LNCaP clone FGC (cell line): ENCODE measurements around the gene PPIF.

Experiments used
- DNase-seq: peaks from one replicate; pipeline ENCODE4 v3.0.0-alpha.2; 2011; ENCODE audit warnings: low read depth
- H3K4me3 ChIP-seq: 2 replicates; pipeline ENCODE4 v1.5.1; 2011; ENCODE audit warnings: mild to moderate bottlenecking, low read depth, low read length, control low read depth
- TF ChIP-seq, protein P1 (sequence below): IDR thresholded peaks from 2 replicates; pipeline ENCODE4 v1.5.1; 2012; ENCODE audit warnings: mild to moderate bottlenecking; ENCODE audit not compliant: control insufficient read depth, insufficient read depth; ENCODE audit errors: extremely low read depth

PPIF gene

DNA sequence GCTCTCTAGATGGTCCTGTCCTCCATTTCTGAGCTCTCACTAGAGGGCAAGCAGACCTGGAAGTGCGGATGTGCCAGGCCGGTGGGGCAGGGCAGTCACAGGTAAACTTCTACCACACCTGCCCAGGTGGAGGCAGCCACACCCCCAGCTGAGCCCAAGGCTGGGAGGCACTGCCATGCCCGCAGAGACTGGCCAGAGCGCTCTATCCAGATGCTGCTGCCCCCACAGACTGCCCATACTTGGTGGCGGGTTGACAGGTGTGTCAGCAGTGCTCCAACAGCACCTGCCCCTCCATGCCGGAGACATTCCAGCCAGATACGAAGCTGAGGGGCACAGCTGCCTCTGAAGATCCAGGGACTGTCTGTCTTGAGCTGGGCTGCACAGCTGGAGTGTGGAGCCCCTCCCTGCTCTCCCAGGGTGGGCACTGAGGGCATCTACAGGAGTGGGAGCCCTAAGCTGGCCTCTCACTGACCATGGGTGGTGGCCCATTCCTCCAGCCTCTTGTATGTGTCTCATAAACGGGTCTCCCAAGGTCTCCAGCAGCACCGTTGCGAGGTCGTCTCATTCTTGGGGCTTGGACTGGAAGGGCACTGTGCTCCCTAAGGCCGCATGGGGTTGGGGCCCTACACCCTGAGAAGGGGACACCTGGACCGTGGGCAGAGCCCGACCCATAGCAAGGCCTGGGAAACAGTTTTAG, 38.2 kb upstream of the PPIF start:
- H3K4me3 ChIP-seq: no peak overlapping the region
- no peak for DNase-seq
- TF ChIP-seq, protein P1, sequence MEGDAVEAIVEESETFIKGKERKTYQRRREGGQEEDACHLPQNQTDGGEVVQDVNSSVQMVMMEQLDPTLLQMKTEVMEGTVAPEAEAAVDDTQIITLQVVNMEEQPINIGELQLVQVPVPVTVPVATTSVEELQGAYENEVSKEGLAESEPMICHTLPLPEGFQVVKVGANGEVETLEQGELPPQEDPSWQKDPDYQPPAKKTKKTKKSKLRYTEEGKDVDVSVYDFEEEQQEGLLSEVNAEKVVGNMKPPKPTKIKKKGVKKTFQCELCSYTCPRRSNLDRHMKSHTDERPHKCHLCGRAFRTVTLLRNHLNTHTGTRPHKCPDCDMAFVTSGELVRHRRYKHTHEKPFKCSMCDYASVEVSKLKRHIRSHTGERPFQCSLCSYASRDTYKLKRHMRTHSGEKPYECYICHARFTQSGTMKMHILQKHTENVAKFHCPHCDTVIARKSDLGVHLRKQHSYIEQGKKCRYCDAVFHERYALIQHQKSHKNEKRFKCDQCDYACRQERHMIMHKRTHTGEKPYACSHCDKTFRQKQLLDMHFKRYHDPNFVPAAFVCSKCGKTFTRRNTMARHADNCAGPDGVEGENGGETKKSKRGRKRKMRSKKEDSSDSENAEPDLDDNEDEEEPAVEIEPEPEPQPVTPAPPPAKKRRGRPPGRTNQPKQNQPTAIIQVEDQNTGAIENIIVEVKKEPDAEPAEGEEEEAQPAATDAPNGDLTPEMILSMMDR: no peak

DNA sequence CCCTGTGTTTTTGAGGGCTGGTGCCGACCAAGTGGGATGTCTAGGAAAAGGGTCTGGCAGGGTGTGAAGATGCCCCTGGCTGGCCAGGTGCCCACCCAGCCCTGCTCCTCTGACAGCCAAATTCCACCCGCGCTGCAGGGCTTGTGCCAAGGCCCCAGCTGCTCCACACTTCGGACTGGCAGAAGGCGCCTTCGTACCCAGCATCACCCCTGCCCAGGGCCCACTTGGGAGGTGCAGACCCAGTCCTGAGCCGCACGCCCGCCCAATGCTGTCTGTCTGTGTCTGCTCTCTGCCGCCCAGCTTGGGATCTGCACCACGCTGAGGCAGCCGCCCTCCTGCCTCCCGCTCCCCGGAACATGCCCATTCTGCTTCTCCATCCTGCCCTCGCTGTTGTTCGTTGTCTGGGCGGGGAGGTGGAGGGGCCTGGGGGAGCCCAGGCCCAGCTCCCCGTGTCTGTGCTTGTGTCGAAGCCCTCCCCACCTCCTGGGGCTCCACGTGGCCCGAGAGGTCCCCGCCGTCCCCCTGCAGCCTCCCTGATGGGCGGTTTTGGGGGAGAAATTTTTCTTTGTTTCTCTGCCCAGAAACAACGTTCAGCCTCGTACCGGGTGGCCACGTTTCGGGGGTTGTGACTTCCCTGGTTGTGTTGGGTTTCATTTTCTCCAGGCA, 36.9 kb upstream of the PPIF start:
- TF ChIP-seq, protein P1: no peak
- H3K4me3 ChIP-seq: no peak overlapping the region

DNA sequence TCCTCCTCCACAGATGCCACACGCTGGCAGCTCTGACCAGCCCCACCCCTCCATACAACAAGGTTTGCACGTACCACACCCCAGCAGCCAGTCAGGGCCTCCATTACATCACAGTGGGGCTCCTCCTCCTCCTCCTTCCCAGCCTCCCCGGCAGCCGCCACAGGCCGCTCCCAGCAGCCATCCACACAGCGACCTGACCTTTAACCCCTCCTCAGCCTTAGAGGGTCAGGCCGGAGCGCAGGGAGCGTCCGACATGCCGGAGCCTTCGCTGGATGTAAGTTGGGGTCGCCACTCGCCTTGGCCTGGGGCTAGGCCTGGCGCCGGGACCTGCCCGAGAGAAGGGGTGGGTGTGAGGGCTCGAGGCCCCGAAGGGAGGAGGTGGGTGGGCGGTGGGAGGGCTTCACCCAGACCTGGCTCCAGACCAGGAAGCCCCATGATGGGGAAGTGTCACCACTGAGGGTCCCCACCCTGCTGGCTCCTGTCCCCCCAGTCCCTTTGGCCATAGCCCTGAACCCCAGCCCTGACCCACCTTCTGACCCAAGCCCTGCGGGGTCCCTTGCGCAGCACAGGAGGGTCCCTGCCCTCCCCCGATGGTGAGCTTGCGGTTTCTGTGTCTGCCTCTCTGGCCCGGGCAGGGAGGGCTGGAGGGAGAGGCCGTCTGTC, 36.2 kb upstream of the PPIF start:
- DNase-seq: no peak
- H3K4me3 ChIP-seq: no peak overlapping the region
- TF ChIP-seq, protein P1: no peak

More for the DNA sequence above, 36.9 kb upstream of the PPIF start:
- no peak for DNase-seq

DNA sequence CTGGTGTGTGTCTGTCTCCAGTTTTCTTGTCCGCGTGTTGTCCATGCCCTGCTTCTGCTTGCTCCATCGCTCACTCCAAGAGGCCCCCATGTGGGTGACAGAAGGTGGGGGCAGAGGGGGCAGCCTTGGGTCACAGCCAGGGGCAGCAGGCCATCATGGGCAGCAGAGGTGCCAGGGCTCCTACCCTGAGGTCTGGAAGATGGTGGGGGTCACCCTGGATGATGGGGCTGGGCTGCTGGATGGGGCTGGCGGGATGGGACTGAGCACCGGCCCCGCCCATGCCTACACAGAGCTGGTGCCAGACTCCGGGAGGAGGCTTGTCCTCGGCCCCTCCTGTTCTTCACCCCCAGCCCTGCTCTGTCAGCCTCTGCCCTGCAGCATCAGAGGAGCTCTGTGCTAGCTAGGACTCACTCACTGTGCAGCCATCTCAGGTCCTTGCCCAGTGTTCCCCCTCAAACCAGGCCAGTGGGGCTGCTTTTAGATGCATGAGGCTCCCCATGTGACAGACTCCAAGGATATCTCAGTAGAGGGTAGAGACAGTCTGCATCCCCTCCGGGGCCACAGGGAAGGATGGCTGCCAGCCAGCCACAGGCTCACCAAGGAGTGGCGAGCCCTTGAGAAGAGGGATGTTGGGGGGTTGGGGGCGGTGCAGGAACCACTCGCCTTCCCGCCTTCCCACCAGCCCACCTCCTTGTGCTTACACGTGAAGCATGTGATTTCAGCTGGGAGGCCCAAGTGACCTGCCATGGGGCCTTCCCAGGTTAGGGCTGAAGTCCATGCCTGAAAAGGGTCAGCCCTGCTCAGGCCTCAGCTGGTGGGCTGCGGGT, 35.5 kb upstream of the PPIF start:
- H3K4me3 ChIP-seq: no peak overlapping the region
- no peak for DNase-seq
- TF ChIP-seq, protein P1: no peak

DNA sequence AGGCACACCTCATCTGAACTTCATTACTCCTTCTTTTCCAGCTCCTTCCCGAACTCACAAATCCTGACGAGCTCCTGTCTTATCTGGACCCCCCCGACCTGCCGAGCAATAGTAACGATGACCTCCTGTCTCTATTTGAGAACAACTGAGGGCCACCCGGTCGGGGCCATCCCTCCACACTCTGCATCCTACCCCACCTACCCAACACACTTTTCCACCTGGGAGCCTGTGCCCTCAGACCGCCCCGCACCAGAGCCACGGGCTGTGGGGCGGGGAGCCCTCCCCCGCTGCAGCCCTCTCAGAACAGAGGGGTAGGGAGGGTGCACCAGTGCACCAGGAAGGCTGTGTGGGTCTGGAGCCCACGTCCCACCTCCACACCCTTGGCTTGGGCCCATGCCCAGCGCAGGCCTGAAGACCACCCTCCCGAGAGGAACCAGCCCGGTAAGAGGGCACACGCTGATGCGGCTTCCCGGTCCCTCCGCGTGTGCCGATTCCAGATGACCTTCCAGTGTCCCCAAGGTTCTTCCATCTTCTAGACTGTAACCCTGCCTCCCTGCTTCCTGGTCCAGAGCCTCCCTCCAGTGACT, 34.6 kb upstream of the PPIF start:
- H3K4me3 ChIP-seq: no peak overlapping the region
- DNase-seq: no peak
- TF ChIP-seq, protein P1: no peak

DNA sequence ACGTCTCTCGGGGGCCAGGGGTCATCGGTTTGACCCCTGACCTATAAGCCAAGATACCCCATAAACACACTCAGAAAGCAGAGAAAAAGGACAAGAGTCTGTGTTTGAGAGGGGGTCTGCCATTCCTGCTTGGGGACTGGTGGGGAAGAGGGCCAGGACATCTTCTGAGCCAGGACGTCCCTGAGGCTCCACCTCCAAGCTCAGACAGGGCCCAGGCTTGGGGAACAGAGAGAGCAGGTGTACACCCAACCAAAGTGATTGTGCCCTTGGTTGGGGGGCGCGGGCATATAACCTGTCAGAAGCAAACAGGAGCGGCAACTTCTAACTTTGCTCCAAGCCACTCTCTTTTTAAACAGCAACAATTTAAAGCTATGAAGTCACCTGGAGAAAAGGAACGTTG, 33.9 kb upstream of the PPIF start:
- DNase-seq: no peak
- no peak overlapping the region for H3K4me3 ChIP-seq
- TF ChIP-seq, protein P1: no peak
